ENCODE measurements around the gene CDKL5.

CDKL5 gene

GRCh38 chrX:18455384-18455783 lies 30.0 kb downstream of the CDKL5 start:
- no peak overlapping the region for H3K27ac ChIP-seq
- no peak for TF ChIP-seq CTCF (IDR thresholded peaks at IDR 0.05)
- no peak for TF ChIP-seq ZFX (IDR thresholded peaks at IDR 0.05; ENCODE audit: borderline replicate concordance)

GRCh38 chrX:18457000-18457399 lies 31.6 kb downstream of the CDKL5 start:
- no peak overlapping the region for H3K27ac ChIP-seq
- TF ChIP-seq CTCF (IDR thresholded peaks at IDR 0.05) (no peak), ZFX (IDR thresholded peaks at IDR 0.05; ENCODE audit: borderline replicate concordance) (no peak)

GRCh38 chrX:18461431-18461830 lies 36.0 kb downstream of the CDKL5 start:
- TF ChIP-seq ZFX (IDR thresholded peaks at IDR 0.05; ENCODE audit: borderline replicate concordance): no peak
- no peak for TF ChIP-seq CTCF (IDR thresholded peaks at IDR 0.05)
- H3K27ac ChIP-seq: no peak overlapping the region

- H3K27ac ChIP-seq: no peak overlapping the region
- TF ChIP-seq CTCF (IDR thresholded peaks at IDR 0.05): no peak
- TF ChIP-seq ZFX (IDR thresholded peaks at IDR 0.05; ENCODE audit: borderline replicate concordance): no peak
Observed at GRCh38 chrX:18464499-18464898, 39.1 kb downstream of the CDKL5 start.

GRCh38 chrX:18465051-18465450 lies 39.6 kb downstream of the CDKL5 start:
- H3K27ac ChIP-seq: no peak overlapping the region
- TF ChIP-seq CTCF (IDR thresholded peaks at IDR 0.05): no peak
- no peak for TF ChIP-seq ZFX (IDR thresholded peaks at IDR 0.05; ENCODE audit: borderline replicate concordance)

GRCh38 chrX:18468599-18468998 lies 43.2 kb downstream of the CDKL5 start:
- no peak overlapping the region for H3K27ac ChIP-seq
- TF ChIP-seq CTCF (IDR thresholded peaks at IDR 0.05) (no peak), ZFX (IDR thresholded peaks at IDR 0.05; ENCODE audit: borderline replicate concordance) (no peak)

- H3K27ac ChIP-seq: no peak overlapping the region
- TF ChIP-seq CTCF (IDR thresholded peaks at IDR 0.05) (no peak), ZFX (IDR thresholded peaks at IDR 0.05; ENCODE audit: borderline replicate concordance) (no peak)
Observed at GRCh38 chrX:18471296-18471695, 45.9 kb downstream of the CDKL5 start.
